Endodermal cell (in vitro differentiated cells): ENCODE results near the gene GBP6. TPM values are rescaled to one million over a fixed set of nuclear protein-coding genes. Genes with fewer than 3 reads are reported as not detected.

Experiments used
- DNase-seq: peaks from one replicate; pipeline ENCODE4 v3.0.0-alpha.2; 2017
- H3K27ac ChIP-seq: 2 replicates; pipeline ENCODE4 v1.5.1; 2013; ENCODE audit warnings: mild to moderate bottlenecking, low read depth, low read length, moderate library complexity
- H3K27me3 ChIP-seq: 2 replicates; pipeline ENCODE4 v1.6.1; 2013; ENCODE audit warnings: mild to moderate bottlenecking, low read length, moderate library complexity; ENCODE audit not compliant: insufficient read depth, control insufficient read depth, poor library complexity, severe bottlenecking
- H3K36me3 ChIP-seq: 2 replicates; pipeline ENCODE4 v1.7.0; 2013; ENCODE audit warnings: mild to moderate bottlenecking, low read length, moderate library complexity; ENCODE audit not compliant: control insufficient read depth, insufficient read depth
- H3K4me1 ChIP-seq: one replicate; pipeline ENCODE4 v1.7.0; 2013; ENCODE audit warnings: low read length; ENCODE audit not compliant: control insufficient read depth, insufficient read depth
- H3K4me3 ChIP-seq: 2 replicates; pipeline ENCODE4 v1.5.1; 2013; ENCODE audit warnings: mild to moderate bottlenecking, low read length, moderate library complexity
- H3K9ac ChIP-seq: 2 replicates; pipeline ENCODE4 v1.6.1; 2013; ENCODE audit warnings: mild to moderate bottlenecking, low read length, moderate library complexity; ENCODE audit not compliant: poor library complexity, severe bottlenecking; ENCODE audit errors: extremely low read depth
- H3K9me3 ChIP-seq: 2 replicates; pipeline ENCODE4 v1.6.1; 2013; ENCODE audit warnings: mild to moderate bottlenecking, low read length, moderate library complexity; ENCODE audit not compliant: control insufficient read depth
- H3K27ac Mint-ChIP-seq: 2 replicates; pipeline ENCODE4 v1.8.0; 2020; ENCODE audit warnings: mixed read lengths
- H3K27me3 Mint-ChIP-seq: 2 replicates; pipeline ENCODE4 v1.8.0; 2021; ENCODE audit warnings: mild to moderate bottlenecking, mixed read lengths; ENCODE audit not compliant: insufficient read depth
- H3K36me3 Mint-ChIP-seq: 2 replicates; pipeline ENCODE4 v1.8.0; 2020; ENCODE audit warnings: low read depth, mixed read lengths
- H3K4me1 Mint-ChIP-seq: 2 replicates; pipeline ENCODE4 v1.8.0; 2020; ENCODE audit warnings: mixed read lengths
- H3K4me3 Mint-ChIP-seq: 2 replicates; pipeline ENCODE4 v1.8.0; 2020; ENCODE audit warnings: mild to moderate bottlenecking, moderate library complexity, mixed read lengths
- H3K9me3 Mint-ChIP-seq: 2 replicates; pipeline ENCODE4 v1.8.0; 2020; ENCODE audit warnings: mild to moderate bottlenecking, mixed read lengths
- CTCF ChIP-seq: fragments of 200-600 bp; sonication (generic); conservative IDR thresholded peaks from 2 replicates; pipeline ENCODE4 v1.5.0; 2021; ENCODE audit warnings: antibody characterized with exemption, mild to moderate bottlenecking
- WGBS, 2 experiments: methylation state at CpG; one replicate each; pipeline versions ENCODE4 v1.1.5 to v1.1.7; 2013; ENCODE audit warnings: missing lambda C conversion rate in 2 of 2, mixed read lengths in 1 of 2; ENCODE audit not compliant: insufficient coverage in 1 of 2, insufficient read length in 1 of 2; 5-methylcytosine and 5-hydroxymethylcytosine counted together
- total RNA-seq, 2 donors: library from RNA; stranded (reverse); fragmentation: NEBNext Ultra II Directional in 1 of 2; extraction: Animal tissue kit (Norgen Biotek cat#: 25700) in 1 of 2; gene quantifications; 2 replicates in 1 of 2; 3 replicates in 1 of 2; pipeline ENCODE4 v1.2.1, GENCODE V29; 2021

The GBP6 gene
- total RNA-seq, 2 donors from 2014 or later = not detected

- DNase-seq = no peak
- no peak overlapping the region for H3K4me3 Mint-ChIP-seq
- no peak overlapping the region for H3K27ac Mint-ChIP-seq
- H3K4me1 Mint-ChIP-seq = no peaks in the 10 kb centered on the region
- no peak overlapping the region for H3K4me3 ChIP-seq
- H3K27me3 ChIP-seq = no peaks in the 10 kb centered on the region
- H3K27me3 Mint-ChIP-seq = no peaks in the 10 kb centered on the region
- 87 to 94% methylated on average over 3 of the region's 3 CpGs for WGBS, 2 experiments
- no peaks in the 10 kb centered on the region for H3K9me3 ChIP-seq
- H3K4me1 ChIP-seq = no peaks in the 10 kb centered on the region
- no peak overlapping the region for H3K9ac ChIP-seq
- H3K36me3 ChIP-seq = no peaks in the 10 kb centered on the region
- H3K36me3 Mint-ChIP-seq = no peaks in the 10 kb centered on the region
- H3K27ac ChIP-seq = no peak overlapping the region
- TF ChIP-seq CTCF = no peak
- no peaks in the 10 kb centered on the region for H3K9me3 Mint-ChIP-seq
Measured at GRCh38 chr1:89383185-89383584, 19.3 kb downstream of the GBP6 start.

GRCh38 chr1:89390707-89391106 is 26.8 kb downstream of the GBP6 start:
- no peak for DNase-seq
- Mint-ChIP-seq H3K9me3 (no peaks in the 10 kb centered on the region), H3K36me3 (no peaks in the 10 kb centered on the region), H3K27me3 (no peaks in the 10 kb centered on the region), H3K4me1 (peaks cover 4% of the 10 kb centered on the region), H3K4me3 (no peak overlapping the region), H3K27ac (no peak overlapping the region)
- H3K9me3 ChIP-seq = no peaks in the 10 kb centered on the region
- 92% methylated on average over 2 of the region's 2 CpGs; no CpG with 5 or more reads in 1 of the 2 experiments for WGBS, 2 experiments
- no peaks in the 10 kb centered on the region for H3K36me3 ChIP-seq
- no peak overlapping the region for H3K4me3 ChIP-seq
- no peaks in the 10 kb centered on the region for H3K27me3 ChIP-seq
- no peak overlapping the region for H3K9ac ChIP-seq
- no peaks in the 10 kb centered on the region for H3K4me1 ChIP-seq
- H3K27ac ChIP-seq = no peak overlapping the region
- no peak for TF ChIP-seq CTCF

GRCh38 chr1:89391686-89392085 is 27.8 kb downstream of the GBP6 start:
- Histone ChIP-seq H3K27ac (no peak overlapping the region), H3K9me3 (no peaks in the 10 kb centered on the region), H3K4me1 (no peaks in the 10 kb centered on the region), H3K36me3 (no peaks in the 10 kb centered on the region), H3K27me3 (no peaks in the 10 kb centered on the region), H3K4me3 (no peak overlapping the region), H3K9ac (no peak overlapping the region)
- no peak for DNase-seq
- Mint-ChIP-seq H3K36me3 (no peaks in the 10 kb centered on the region), H3K4me1 (peaks cover 4% of the 10 kb centered on the region), H3K4me3 (no peak overlapping the region), H3K9me3 (peaks cover 1% of the 10 kb centered on the region), H3K27me3 (no peaks in the 10 kb centered on the region), H3K27ac (no peak overlapping the region)
- TF ChIP-seq CTCF = no peak
- WGBS, 2 experiments = 67 to 87% methylated on average over 1 of the region's 1 CpG
